HepG2 (cell line): ENCODE measurements around the gene ATN1. TPM values are rescaled to one million over a fixed set of nuclear protein-coding genes. Genes with fewer than 3 reads are reported as not detected.

Source experiments
- ELF3 ChIP-seq: IDR thresholded peaks from 2 replicates; pipeline ENCODE4 v1.6.1; 2016; ENCODE audit warnings: missing genetic modification reagents, missing compliant biosample characterization
- NFE2L1 ChIP-seq: sonication (generic); formaldehyde crosslinking; IDR thresholded peaks from 2 replicates; pipeline ENCODE4 v1.4.0; 2020; ENCODE audit warnings: missing genetic modification reagents, mild to moderate bottlenecking, borderline replicate concordance
- POLR2G ChIP-seq: fragments of 200-400 bp; formaldehyde crosslinking; IDR thresholded peaks from 2 replicates; pipeline ENCODE4 v1.6.1; 2018; ENCODE audit warnings: mild to moderate bottlenecking, low read depth, low read length, moderate library complexity
- SNAPC5 ChIP-seq: sonication (generic); formaldehyde crosslinking; IDR thresholded peaks from 2 replicates; pipeline ENCODE4 v1.8.1; 2023; ENCODE audit warnings: mild to moderate bottlenecking, missing genetic modification reagents, borderline replicate concordance
- STAG1 ChIP-seq: sonication (generic); formaldehyde crosslinking; IDR thresholded peaks from 2 replicates; pipeline ENCODE4 v1.4.0; 2020; ENCODE audit warnings: missing genetic modification reagents
- TOPORS ChIP-seq: sonication (generic); formaldehyde crosslinking; IDR thresholded peaks from 2 replicates; pipeline ENCODE4 v1.8.0; 2023; ENCODE audit warnings: mild to moderate bottlenecking, missing genetic modification reagents
- XRCC5 ChIP-seq: fragments of 200-400 bp; formaldehyde crosslinking; optimal IDR thresholded peaks from 2 replicates; pipeline ENCODE3; 2017; ENCODE audit warnings: mild to moderate bottlenecking, low read length
- ZBTB39 ChIP-seq: sonication (generic); formaldehyde crosslinking; IDR thresholded peaks from 2 replicates; pipeline ENCODE4 v1.5.0; 2020; ENCODE audit warnings: missing genetic modification reagents
- ZEB1 ChIP-seq: IDR thresholded peaks from 2 replicates; pipeline ENCODE4 v1.6.1; 2012; ENCODE audit warnings: mild to moderate bottlenecking, low read depth, inconsistent platforms; ENCODE audit not compliant: insufficient replicate concordance
- ZHX1 ChIP-seq: sonication (generic); formaldehyde crosslinking; IDR thresholded peaks from 2 replicates; pipeline ENCODE4 v1.8.1; 2022; ENCODE audit warnings: low read depth, mild to moderate bottlenecking, missing genetic modification reagents
- ZKSCAN1 ChIP-seq: fragments of 150-350 bp; IDR thresholded peaks from 2 replicates; pipeline ENCODE4 v1.6.1; 2014; ENCODE audit warnings: low read length
- ZNF263 ChIP-seq: sonication (generic); formaldehyde crosslinking; IDR thresholded peaks from 2 replicates; pipeline ENCODE4 v1.4.0; 2020; ENCODE audit warnings: missing genetic modification reagents
- ZNF326 ChIP-seq: sonication (generic); formaldehyde crosslinking; IDR thresholded peaks from 2 replicates; pipeline ENCODE4 v1.4.0; 2020; ENCODE audit warnings: missing genetic modification reagents, borderline replicate concordance
- ZNF350 ChIP-seq: sonication (generic); formaldehyde crosslinking; IDR thresholded peaks from 2 replicates; pipeline ENCODE4 v1.4.0; 2020; ENCODE audit warnings: mild to moderate bottlenecking, low read depth, missing genetic modification reagents, borderline replicate concordance
- ZNF597 ChIP-seq: sonication (generic); formaldehyde crosslinking; IDR thresholded peaks from 2 replicates; pipeline ENCODE4 v1.5.0; 2020; ENCODE audit warnings: missing genetic modification reagents
- ZNF703 ChIP-seq: sonication (generic); formaldehyde crosslinking; IDR thresholded peaks from 2 replicates; pipeline ENCODE4 v1.5.1; 2020; ENCODE audit warnings: missing genetic modification reagents, mild to moderate bottlenecking, moderate library complexity, borderline replicate concordance
- ZNF724P ChIP-seq: sonication (generic); formaldehyde crosslinking; IDR thresholded peaks from 2 replicates; pipeline ENCODE4 v1.8.0; 2022; ENCODE audit warnings: missing genetic modification reagents, borderline replicate concordance
- polyA plus RNA-seq, 8 experiments: library from polyadenylated mRNA; depleted of rRNA in 3 of 8; stranded (reverse) in 7 of 8; unstranded in 1 of 8; fragments of >200 nt; fragmentation: Illumina TruSeq in 4 of 8; extraction: Trizol in 4 of 8; gene quantifications; 2 replicates each; pipeline versions ENCODE4 v1.2.1 to v1.2.3, GENCODE V29; 2011 to 2016; ENCODE audit warnings: low read depth in 4 of 8, missing spikeins in 1 of 8, mixed read lengths in 1 of 8; ENCODE audit not compliant: insufficient read depth in 1 of 8
- total RNA-seq, 5 experiments: library from RNA; depleted of rRNA; stranded (reverse); fragments of >200 nt; fragmentation: Illumina TruSeq; extraction: Trizol; gene quantifications; 2 replicates each; pipeline ENCODE4 v1.2.3, GENCODE V29; 2016; ENCODE audit warnings: low read depth in 1 of 5
- TF ChIP-seq, protein P1 (sequence below): sonication (generic); formaldehyde crosslinking; IDR thresholded peaks from 2 replicates; pipeline ENCODE4 v1.8.0; 2023; ENCODE audit warnings: mild to moderate bottlenecking, missing genetic modification reagents
- TF ChIP-seq, protein P2 (sequence below): sonication (generic); formaldehyde crosslinking; IDR thresholded peaks from 2 replicates; pipeline ENCODE4 v1.4.0; 2020; ENCODE audit warnings: missing genetic modification reagents

ATN1 gene
- total and polyA plus RNA-seq, 2 of the 13 experiments (the other 11 are each of a cell fraction or from before 2014, with no cell fraction given), result 2.1 to 8.6 TPM

GRCh38 chr12:6961695-6962284 is 34.0 kb downstream of the ATN1 start (continued):
- TF ChIP-seq, protein P1, sequence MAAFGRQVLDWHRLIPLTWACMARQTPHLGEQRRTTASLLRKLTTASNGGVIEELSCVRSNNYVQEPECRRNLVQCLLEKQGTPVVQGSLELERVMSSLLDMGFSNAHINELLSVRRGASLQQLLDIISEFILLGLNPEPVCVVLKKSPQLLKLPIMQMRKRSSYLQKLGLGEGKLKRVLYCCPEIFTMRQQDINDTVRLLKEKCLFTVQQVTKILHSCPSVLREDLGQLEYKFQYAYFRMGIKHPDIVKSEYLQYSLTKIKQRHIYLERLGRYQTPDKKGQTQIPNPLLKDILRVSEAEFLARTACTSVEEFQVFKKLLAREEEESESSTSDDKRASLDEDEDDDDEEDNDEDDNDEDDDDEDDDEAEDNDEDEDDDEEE (CRISPR knock-in tag), result no peak
- TF ChIP-seq, protein P2, sequence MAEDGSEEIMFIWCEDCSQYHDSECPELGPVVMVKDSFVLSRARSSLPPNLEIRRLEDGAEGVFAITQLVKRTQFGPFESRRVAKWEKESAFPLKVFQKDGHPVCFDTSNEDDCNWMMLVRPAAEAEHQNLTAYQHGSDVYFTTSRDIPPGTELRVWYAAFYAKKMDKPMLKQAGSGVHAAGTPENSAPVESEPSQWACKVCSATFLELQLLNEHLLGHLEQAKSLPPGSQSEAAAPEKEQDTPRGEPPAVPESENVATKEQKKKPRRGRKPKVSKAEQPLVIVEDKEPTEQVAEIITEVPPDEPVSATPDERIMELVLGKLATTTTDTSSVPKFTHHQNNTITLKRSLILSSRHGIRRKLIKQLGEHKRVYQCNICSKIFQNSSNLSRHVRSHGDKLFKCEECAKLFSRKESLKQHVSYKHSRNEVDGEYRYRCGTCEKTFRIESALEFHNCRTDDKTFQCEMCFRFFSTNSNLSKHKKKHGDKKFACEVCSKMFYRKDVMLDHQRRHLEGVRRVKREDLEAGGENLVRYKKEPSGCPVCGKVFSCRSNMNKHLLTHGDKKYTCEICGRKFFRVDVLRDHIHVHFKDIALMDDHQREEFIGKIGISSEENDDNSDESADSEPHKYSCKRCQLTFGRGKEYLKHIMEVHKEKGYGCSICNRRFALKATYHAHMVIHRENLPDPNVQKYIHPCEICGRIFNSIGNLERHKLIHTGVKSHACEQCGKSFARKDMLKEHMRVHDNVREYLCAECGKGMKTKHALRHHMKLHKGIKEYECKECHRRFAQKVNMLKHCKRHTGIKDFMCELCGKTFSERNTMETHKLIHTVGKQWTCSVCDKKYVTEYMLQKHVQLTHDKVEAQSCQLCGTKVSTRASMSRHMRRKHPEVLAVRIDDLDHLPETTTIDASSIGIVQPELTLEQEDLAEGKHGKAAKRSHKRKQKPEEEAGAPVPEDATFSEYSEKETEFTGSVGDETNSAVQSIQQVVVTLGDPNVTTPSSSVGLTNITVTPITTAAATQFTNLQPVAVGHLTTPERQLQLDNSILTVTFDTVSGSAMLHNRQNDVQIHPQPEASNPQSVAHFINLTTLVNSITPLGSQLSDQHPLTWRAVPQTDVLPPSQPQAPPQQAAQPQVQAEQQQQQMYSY (CRISPR knock-in tag), result no peak
- peak; percentile 67 for TF ChIP-seq POLR2G
- TF ChIP-seq ELF3, result 0 out of 2 replicates have a peak, but pooled peaks have one; percentile 43
- TF ChIP-seq SNAPC5 (CRISPR knock-in tag), result no peak
- TF ChIP-seq ZNF263, result peak; percentile 99
- peak; percentile 13; the same call in 1 of the 2 replicates for TF ChIP-seq ZNF350 (CRISPR knock-in tag)
- TF ChIP-seq ZHX1 (CRISPR knock-in tag), result no peak
- TF ChIP-seq TOPORS (CRISPR knock-in tag), result no peak
- no peak for TF ChIP-seq ZNF326 (CRISPR knock-in tag)
- TF ChIP-seq STAG1 (CRISPR knock-in tag), result peak; percentile 38
- TF ChIP-seq XRCC5, result peak; percentile 91
- no peak for TF ChIP-seq ZNF724P (CRISPR knock-in tag)
- no peak for TF ChIP-seq ZNF703 (CRISPR knock-in tag)
- no peak for TF ChIP-seq ZKSCAN1
- peak; percentile 91; the same call in 1 of the 2 replicates for TF ChIP-seq NFE2L1 (CRISPR knock-in tag)
- no peak for TF ChIP-seq ZBTB39 (CRISPR knock-in tag)
- no peak for TF ChIP-seq ZEB1
- no peak for TF ChIP-seq ZNF597
